Upper lobe of left lung (tissue), 6 donors: Measurements from ENCODE around the gene DGKG. TPM values are rescaled to one million over a fixed set of nuclear protein-coding genes. Genes with fewer than 3 reads are reported as not detected.

Experiments used
- ATAC-seq, 2 donors: fragments of 200-7000 bp; cut with Tn5 transposase; one replicate each; pipeline ENCODE4 v1.9.1; 2022; ENCODE audit warnings: mild to moderate bottlenecking in 2 of 2, moderate library complexity in 2 of 2; ENCODE audit not compliant: low FRiP score in 2 of 2
- DNase-seq, 2 donors: peaks; one replicate each; pipeline ENCODE4 v3.0.0-alpha.2; 2019 to 2020
- H3K27ac ChIP-seq, 4 donors: fragments of 200-600 bp; sonication (generic); one replicate each; pipeline ENCODE4 v1.5.1; 2016 to 2019
- H3K27me3 ChIP-seq, 4 donors: fragments of 200-600 bp; sonication (generic); one replicate each; pipeline ENCODE4 v1.5.1; 2017 to 2019
- H3K36me3 ChIP-seq, 4 donors: fragments of 200-600 bp; sonication (generic); one replicate each; pipeline ENCODE4 v1.5.1; 2016 to 2019
- H3K4me1 ChIP-seq, 4 donors: fragments of 200-600 bp; sonication (generic); one replicate each; pipeline ENCODE4 v1.5.1; 2018 to 2019
- H3K4me3 ChIP-seq, 4 donors: fragments of 200-600 bp; sonication (generic); one replicate each; pipeline ENCODE4 v1.5.1; 2017 to 2019; ENCODE audit warnings: mild to moderate bottlenecking in 2 of 4, moderate library complexity in 1 of 4
- H3K9me3 ChIP-seq, 4 donors: fragments of 200-600 bp; sonication (generic); one replicate each; pipeline ENCODE4 v1.5.1; 2018 to 2019
- CTCF ChIP-seq, 6 experiments: fragments of 450-650 bp in 4 of 6; fragments of 200-600 bp in 2 of 6; sonication (generic) in 2 of 6; IDR thresholded peaks; one replicate each; pipeline ENCODE4 v1.5.1; 2016 to 2019; ENCODE audit warnings: antibody characterized with exemption in 6 of 6
- EP300 ChIP-seq, 4 donors: sonication (generic); formaldehyde crosslinking; IDR thresholded peaks; one replicate each; pipeline ENCODE4 v1.5.1; 2017; ENCODE audit warnings: antibody characterized with exemption in 4 of 4, control low read depth in 2 of 4
- POLR2A ChIP-seq, 4 donors: fragments of 450-650 bp; IDR thresholded peaks; one replicate each; pipeline ENCODE4 v1.5.1; 2016 to 2017; ENCODE audit warnings: antibody characterized with exemption in 4 of 4, mild to moderate bottlenecking in 2 of 4
- POLR2AphosphoS5 ChIP-seq, 2 donors: sonication (generic); formaldehyde crosslinking; IDR thresholded peaks; one replicate each; pipeline ENCODE4 v1.5.1; 2017; ENCODE audit warnings: antibody characterized with exemption in 2 of 2
- WGBS, 2 donors: methylation state at CpG; one replicate each; pipeline ENCODE4 v1.1.5; 2017 to 2018; 5-methylcytosine and 5-hydroxymethylcytosine counted together
- total RNA-seq, 6 donors: library from RNA; depleted of rRNA in 4 of 6; stranded (reverse); fragments of >200 nt in 4 of 6; gene quantifications; one replicate each; pipeline versions ENCODE4 v1.1.0 to v1.2.1, GENCODE V29; 2016 to 2021
- donor health status: DM: no; HTN: no; CAD: no; lungs with moderate emphysema.
- donor health status: DM: no; HTN: yes; CAD: no; lungs with severe emphysema.

The DGKG gene
- total RNA-seq, 6 donors from 2014 or later, result 4.4 to 32.5 (median 6.5) TPM

DNA sequence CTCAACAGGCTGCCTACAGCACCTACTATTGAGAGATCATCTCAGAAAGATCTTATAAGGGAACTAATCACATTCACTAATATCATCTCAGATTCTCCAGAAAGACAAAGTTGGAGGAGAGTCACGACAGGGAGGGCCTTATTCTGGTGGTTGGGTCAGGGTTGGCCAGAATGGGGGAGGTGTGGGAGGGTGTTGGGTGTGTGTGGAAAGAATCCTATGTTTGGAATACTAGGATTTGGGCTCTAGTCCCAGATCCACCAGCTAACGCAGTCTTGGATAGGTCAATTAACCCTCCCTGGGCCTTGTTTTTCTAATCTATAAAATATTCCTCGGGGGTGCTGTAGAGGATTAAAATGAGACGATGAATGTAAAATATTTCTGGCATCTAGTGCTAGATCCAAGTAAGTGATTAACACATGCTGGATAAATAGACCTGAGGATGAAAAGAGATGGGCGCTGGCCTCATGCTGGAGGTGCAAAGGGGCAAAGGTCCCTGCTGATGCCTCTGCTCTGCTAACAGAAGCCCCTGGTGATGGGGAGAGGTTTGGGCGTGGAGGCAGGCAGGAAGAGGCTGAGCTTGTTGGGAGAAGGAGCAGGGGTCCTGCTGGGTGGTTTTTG lies 185.6 kb downstream of the DGKG start:
- DNase-seq (no peak), ATAC-seq (no peak)
- no peak for TF ChIP-seq EP300 (IDR thresholded peaks at IDR 0.05)
- TF ChIP-seq POLR2A (IDR thresholded peaks at IDR 0.05), result no peak
- TF ChIP-seq CTCF (IDR thresholded peaks at IDR 0.05), result no peak
- no peak for TF ChIP-seq POLR2AphosphoS5 (IDR thresholded peaks at IDR 0.05)
- Histone ChIP-seq H3K4me3 (no peak overlapping the region), H3K36me3 (no peaks in the 10 kb centered on the region), H3K27ac (no peak overlapping the region), H3K27me3 (no peaks in the 10 kb centered on the region), H3K4me1 (no peaks in the 10 kb centered on the region), H3K9me3 (no peaks in the 10 kb centered on the region)
- WGBS, 2 donors, result 65 to 72% methylated on average over 6 of the region's 6 CpGs

GRCh38 chr3:186173224-186173815 lies 188.7 kb downstream of the DGKG start:
- WGBS, 2 donors, result 95 to 98% methylated on average over 6 to 9 of the region's 9 CpGs
- DNase-seq, result no peak
- ATAC-seq, result no peak
- no peak overlapping the region for H3K4me3 ChIP-seq
- H3K4me1 ChIP-seq, result no peaks in the 10 kb centered on the region
- no peaks in the 10 kb centered on the region for H3K9me3 ChIP-seq
- H3K27ac ChIP-seq, result no peak overlapping the region
- H3K27me3 ChIP-seq, result no peaks in the 10 kb centered on the region
- TF ChIP-seq EP300 (IDR thresholded peaks at IDR 0.05) (no peak), CTCF (IDR thresholded peaks at IDR 0.05) (no peak), POLR2AphosphoS5 (IDR thresholded peaks at IDR 0.05) (no peak), POLR2A (IDR thresholded peaks at IDR 0.05) (no peak)
- H3K36me3 ChIP-seq, result no peaks in the 10 kb centered on the region

DNA sequence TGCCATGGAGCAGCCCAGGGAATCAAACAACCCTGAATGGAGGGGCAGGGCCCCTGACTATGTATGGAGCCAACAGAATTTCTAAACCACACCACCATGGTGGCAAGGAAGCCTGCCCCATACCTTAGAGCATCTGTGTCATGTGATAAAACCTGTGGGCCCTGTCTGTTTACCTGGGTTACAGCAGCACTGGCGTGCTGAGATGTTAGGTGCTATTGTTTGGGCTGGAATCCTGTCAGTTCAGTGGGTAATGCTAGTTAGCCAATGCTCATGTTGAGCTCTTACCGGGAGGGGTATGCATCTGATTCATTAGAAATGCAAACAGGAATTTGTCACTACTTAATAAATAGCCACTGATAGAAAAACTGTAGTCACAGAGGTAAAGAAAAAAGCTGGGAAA lies 189.7 kb downstream of the DGKG start:
- no peaks in the 10 kb centered on the region for H3K27me3 ChIP-seq
- H3K36me3 ChIP-seq, result no peaks in the 10 kb centered on the region
- no peak overlapping the region for H3K4me3 ChIP-seq
- H3K27ac ChIP-seq, result no peak overlapping the region
- DNase-seq (no peak), ATAC-seq (no peak)
- no peaks in the 10 kb centered on the region for H3K4me1 ChIP-seq
- TF ChIP-seq POLR2AphosphoS5 (IDR thresholded peaks at IDR 0.05), result no peak
- TF ChIP-seq CTCF (IDR thresholded peaks at IDR 0.05), result no peak
- no peak for TF ChIP-seq POLR2A (IDR thresholded peaks at IDR 0.05)
- TF ChIP-seq EP300 (IDR thresholded peaks at IDR 0.05), result no peak
- WGBS, 2 donors, result 93 to 100% methylated on average over 1 to 2 of the region's 2 CpGs
- no peaks in the 10 kb centered on the region for H3K9me3 ChIP-seq

DNA sequence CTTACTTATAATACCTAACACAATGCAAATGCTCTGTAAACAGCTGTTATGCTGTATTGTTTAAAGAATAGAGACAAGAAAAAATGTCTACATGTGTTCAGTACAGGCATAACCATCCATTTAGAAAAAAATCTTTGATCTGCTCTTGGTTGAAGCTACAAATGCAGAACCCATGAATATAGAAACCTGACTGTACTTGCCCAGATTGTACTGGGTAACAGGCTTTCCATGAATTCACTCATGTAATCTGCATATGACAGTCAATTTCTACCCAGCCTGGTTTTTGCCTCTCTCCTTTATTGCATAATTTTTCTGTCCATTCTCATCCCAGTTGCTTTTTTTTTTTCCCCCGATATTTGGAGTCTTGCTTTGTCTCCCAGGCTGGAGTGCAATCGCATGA lies 190.5 kb downstream of the DGKG start:
- no peaks in the 10 kb centered on the region for H3K27me3 ChIP-seq
- TF ChIP-seq POLR2A (IDR thresholded peaks at IDR 0.05), result no peak
- no peak for TF ChIP-seq CTCF (IDR thresholded peaks at IDR 0.05)
- TF ChIP-seq POLR2AphosphoS5 (IDR thresholded peaks at IDR 0.05), result no peak
- no peak for TF ChIP-seq EP300 (IDR thresholded peaks at IDR 0.05)
- no peaks in the 10 kb centered on the region for H3K36me3 ChIP-seq
- no peaks in the 10 kb centered on the region for H3K9me3 ChIP-seq
- H3K4me3 ChIP-seq, result no peak overlapping the region
- no peaks in the 10 kb centered on the region for H3K4me1 ChIP-seq
- DNase-seq, result no peak
- no peak for ATAC-seq
- no peak overlapping the region for H3K27ac ChIP-seq
- WGBS, 2 donors, result 80 to 96% methylated on average over 2 of the region's 2 CpGs

DNA sequence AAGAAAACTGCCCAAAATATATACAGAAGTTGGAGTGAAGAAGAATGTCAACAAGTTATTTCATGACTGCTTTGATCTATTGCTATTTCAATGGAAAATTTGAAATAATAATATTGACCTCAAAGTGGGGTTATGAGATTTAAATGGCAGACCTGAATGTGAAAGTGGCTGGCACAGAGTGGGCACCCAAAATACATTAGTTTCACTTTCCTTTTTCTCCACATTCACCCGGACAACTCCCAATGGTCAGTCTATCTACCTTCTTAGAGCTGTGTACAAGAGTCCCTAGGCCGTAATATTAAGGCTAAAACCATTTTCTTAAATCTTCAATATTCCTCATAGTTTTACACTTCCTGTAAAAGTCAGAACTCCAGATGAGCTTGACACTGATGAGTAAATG lies 191.5 kb downstream of the DGKG start:
- no peak overlapping the region for H3K4me3 ChIP-seq
- ATAC-seq, result no peak
- no peaks in the 10 kb centered on the region for H3K36me3 ChIP-seq
- DNase-seq, result no peak
- no peaks in the 10 kb centered on the region for H3K9me3 ChIP-seq
- H3K27me3 ChIP-seq, result no peaks in the 10 kb centered on the region
- WGBS, 2 donors, result 20 to 52% methylated on average over 2 of the region's 2 CpGs
- no peaks in the 10 kb centered on the region for H3K4me1 ChIP-seq
- no peak overlapping the region for H3K27ac ChIP-seq
- TF ChIP-seq EP300 (IDR thresholded peaks at IDR 0.05) (no peak), POLR2AphosphoS5 (IDR thresholded peaks at IDR 0.05) (no peak), CTCF (IDR thresholded peaks at IDR 0.05) (no peak), POLR2A (IDR thresholded peaks at IDR 0.05) (no peak)
